ENCODE results near the gene SLITRK4. TPM values are rescaled to one million over a fixed set of nuclear protein-coding genes. Genes with fewer than 3 reads are reported as not detected.

Gene SLITRK4, protein sequence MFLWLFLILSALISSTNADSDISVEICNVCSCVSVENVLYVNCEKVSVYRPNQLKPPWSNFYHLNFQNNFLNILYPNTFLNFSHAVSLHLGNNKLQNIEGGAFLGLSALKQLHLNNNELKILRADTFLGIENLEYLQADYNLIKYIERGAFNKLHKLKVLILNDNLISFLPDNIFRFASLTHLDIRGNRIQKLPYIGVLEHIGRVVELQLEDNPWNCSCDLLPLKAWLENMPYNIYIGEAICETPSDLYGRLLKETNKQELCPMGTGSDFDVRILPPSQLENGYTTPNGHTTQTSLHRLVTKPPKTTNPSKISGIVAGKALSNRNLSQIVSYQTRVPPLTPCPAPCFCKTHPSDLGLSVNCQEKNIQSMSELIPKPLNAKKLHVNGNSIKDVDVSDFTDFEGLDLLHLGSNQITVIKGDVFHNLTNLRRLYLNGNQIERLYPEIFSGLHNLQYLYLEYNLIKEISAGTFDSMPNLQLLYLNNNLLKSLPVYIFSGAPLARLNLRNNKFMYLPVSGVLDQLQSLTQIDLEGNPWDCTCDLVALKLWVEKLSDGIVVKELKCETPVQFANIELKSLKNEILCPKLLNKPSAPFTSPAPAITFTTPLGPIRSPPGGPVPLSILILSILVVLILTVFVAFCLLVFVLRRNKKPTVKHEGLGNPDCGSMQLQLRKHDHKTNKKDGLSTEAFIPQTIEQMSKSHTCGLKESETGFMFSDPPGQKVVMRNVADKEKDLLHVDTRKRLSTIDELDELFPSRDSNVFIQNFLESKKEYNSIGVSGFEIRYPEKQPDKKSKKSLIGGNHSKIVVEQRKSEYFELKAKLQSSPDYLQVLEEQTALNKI
- 0.05 and 0.07 TPM in 2 replicates for total RNA-seq

GRCh38 chrX:143635915-143636314 is at the start of gene SLITRK4:
TSS of gene SLITRK4 (minus strand) at chrX:143636101. CDS start at chrX:143631108, 4,993 bp downstream.

Other genes with a start within 250 kb of the SLITRK4 start
- not detected in 2 replicates for gene SPANXN3, start 118.6 kb downstream of the SLITRK4 start, total RNA-seq
- not detected in 2 replicates for gene SPANXN2, start 84.7 kb upstream of the SLITRK4 start, total RNA-seq
- not detected in 2 replicates for gene UBE2NL, start 248.0 kb upstream of the SLITRK4 start, total RNA-seq